HG02678 (cell line): Measurements from ENCODE around the gene MT4.

Experiments used
- ATAC-seq: cut with Tn5 transposase; IDR thresholded peaks from one replicate; pipeline ENCODE4 v1.9.1; 2021; ENCODE audit warnings: mild to moderate bottlenecking, moderate library complexity; ENCODE audit not compliant: unreplicated experiment

Gene MT4

GRCh38 chr16:56564793-56565477 is at the start of gene MT4:
TSS of gene MT4 (plus strand) at chr16:56565073. CDS start at chr16:56565129, 56 bp downstream.
- no peak for ATAC-seq

DNA sequence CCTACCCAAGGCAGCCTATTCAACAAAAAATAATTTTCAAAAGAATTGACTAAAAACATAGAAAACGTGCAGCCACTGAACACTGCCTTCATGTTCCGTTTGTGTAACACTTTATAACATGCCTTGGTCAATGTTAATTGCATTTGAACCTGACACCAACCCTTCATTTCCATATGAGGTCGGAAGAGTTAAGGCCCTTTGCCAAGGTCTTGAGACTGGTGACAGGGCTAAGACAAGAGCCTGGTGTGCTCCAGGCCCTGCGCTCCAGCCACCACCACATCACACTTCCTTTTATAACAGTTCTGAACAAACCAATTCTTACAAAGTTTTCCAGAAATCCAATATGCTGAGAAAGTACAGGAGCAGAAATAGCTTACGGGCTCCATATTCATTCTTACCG is 49.2 kb upstream of the MT4 start:
- no peak for ATAC-seq

DNA sequence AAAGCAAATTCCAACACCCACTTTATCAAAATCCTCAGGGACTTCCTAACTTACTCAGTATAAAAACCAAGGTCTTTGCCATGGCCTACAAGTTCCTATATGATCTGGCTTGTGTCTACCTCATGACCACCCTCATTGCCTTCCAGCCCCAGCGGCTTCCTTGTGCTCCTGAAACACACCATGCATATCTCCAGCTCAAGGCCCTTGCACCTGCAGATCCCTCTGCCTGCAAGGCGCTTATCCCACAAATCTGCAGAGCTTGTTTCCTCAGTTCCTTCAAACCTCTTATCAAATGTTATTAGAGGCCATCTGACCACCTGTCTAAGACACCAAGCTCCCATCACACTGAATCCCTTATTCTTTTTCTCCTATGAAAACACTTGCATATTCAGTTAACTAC is 47.7 kb upstream of the MT4 start:
- no peak for ATAC-seq

GRCh38 chr16:56518425-56518824 is 46.4 kb upstream of the MT4 start:
- ATAC-seq, result no peak

GRCh38 chr16:56519459-56520250 is 45.2 kb upstream of the MT4 start, which contains the start of gene BBS2:
TSS of gene BBS2 (minus strand) at chr16:56520024. CDS start at chr16:56519862, 162 bp downstream.
- peak; percentile 86 for ATAC-seq

DNA sequence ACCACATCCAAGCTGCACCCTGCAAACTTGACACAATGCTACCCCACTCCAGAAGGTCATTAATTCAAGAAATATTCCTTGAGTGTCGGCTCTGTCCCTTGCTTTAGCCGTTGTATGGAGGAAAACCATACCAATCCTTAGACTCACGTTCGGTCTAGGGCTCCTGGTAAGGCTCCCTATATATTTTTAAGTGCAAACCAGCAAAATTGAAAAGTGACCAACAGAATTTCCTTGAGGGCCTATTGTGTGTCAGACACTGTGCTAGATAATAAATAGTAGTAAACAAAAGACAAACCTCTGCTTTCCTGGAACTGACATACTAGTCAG is 44.7 kb upstream of the MT4 start:
- ATAC-seq, result no peak

DNA sequence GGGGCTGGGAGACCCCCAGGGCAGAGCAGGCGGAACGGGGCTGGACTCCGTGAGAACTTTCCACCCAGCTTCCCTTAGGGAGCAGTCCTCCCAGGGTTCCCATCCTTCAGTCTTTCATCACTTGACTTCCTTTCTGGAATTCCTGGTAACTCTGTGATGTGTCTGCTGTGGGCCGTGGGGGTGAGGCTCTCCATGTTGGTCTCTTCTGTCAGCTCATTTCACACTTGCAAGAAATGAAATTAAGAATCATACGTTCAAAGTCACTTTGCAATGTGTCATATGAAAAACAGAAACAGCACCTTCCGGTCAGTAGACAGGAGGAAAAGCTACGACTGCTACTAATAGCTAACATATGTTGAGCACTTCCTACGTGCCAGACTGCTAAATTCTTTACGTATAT is 39.6 kb upstream of the MT4 start:
- no peak for ATAC-seq

GRCh38 chr16:56530872-56531271 is 34.0 kb upstream of the MT4 start:
- no peak for ATAC-seq

DNA sequence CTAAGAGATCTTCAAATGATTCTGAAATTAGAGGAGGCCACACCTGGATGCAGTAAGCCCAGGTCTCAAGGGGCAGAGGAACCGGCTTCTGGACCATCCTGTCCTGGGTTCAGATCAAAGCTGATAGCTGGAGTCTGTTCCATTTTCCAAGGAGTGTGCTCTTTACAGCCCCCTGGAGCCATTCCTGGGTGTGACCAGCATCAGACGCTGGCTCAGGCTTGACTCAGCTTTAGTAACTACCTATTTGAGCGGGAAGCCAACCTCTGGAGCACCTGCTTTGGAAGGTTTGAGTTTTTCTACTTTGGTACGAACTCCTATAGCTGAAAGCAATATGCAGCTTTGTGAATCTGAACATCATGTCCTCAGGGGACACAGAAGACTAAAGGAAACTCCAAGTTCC is 32.2 kb upstream of the MT4 start:
- no peak for ATAC-seq

DNA sequence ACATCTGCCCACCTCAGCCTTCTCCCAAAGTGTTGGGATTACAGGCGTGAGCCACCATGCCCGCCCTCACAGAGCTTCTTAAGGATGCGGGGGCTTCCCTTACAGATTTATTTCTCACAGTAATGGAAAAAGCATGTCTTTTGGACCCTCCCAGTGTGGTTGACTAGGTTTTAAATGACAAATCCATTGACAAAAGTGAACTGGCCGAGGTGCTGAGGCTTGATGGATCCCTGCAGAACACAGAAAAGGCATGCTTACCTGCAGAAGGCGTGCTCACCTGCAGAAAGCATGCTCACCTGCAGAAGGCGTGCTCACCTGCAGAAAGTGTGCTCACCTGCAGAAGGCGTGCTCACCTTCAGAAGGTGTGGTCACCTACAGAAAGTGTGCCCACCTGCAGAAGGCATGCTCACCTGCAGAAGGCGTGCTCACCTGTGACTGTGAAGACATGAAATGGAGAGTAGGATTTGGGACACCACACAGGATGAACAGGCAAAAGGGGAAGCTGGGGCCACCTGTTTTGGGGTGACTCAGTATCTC is 30.0 kb upstream of the MT4 start:
- no peak for ATAC-seq

DNA sequence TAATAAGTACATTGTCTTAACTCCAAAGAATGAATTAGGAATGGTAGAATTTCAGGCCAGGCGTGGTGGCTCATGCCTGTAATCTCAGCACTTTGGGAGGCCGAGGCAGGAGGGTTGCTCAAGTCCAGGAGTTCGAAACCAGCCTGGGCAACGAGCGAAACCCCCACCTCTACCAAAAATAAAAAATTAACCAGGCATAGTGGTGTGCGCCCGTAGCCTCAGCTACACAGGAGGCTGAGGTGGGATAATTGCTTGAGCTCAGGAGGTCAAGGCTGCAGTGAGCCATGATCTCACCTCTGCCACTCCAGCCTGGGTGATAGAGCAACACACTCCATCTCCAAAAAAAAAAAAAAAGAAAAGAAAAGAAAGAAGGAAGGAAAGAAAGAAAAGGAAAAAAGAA is 26.5 kb upstream of the MT4 start:
- ATAC-seq, result no peak

DNA sequence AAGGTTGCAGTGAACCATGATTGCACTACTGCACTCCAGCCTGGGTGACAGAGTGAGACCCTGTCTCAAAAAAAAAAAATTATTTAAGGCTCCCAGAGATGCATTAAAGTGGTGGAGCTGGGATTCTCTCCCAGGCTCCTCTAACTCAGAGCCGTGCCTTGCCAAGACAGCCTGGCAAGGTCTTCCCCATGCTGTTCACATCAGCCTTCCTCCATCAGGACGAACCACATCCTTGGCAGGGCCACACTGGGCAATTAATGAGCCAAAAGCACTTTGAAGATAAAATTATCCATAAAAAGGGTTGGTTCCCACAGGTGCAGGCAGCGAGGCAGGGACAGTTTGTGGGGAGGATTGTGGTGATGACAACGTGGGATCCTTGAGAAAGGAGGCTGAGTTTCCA is 25.2 kb upstream of the MT4 start:
- ATAC-seq, result no peak

GRCh38 chr16:56542039-56542438 is 22.8 kb upstream of the MT4 start:
- ATAC-seq, result no peak

GRCh38 chr16:56547120-56547948 is 17.5 kb upstream of the MT4 start:
- no peak for ATAC-seq

DNA sequence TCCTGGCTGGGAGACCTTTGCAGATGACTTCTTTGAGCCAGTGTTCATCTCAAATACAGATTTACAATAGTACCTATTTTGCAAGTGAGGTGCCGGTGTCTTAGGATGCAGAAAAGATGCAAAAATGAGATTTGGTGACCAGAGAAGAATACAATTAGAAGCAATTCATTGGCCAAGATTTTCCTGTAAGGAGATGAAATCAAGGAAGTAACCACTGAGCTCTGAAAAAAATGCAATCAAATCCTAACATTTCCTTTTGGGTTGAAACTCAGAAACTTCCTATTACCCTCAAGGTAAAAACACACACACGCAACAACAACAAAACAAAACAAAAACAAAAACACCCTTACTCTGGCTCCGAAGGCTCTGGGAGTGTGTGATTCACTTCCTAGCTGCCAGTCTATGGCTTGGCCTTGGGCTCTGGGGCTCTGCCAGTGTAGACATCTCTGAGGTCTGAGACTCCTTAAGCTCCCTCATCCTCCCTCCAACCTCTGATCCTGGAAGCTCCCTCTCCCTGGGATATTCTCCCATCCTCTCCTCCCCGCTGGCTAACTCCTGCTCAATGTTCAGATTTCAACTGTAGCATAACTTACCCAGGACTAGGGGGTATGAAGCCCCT is 16.8 kb upstream of the MT4 start:
- ATAC-seq, result no peak

- ATAC-seq, result no peak
Observed at GRCh38 chr16:56549161-56549560, 15.7 kb upstream of the MT4 start.

DNA sequence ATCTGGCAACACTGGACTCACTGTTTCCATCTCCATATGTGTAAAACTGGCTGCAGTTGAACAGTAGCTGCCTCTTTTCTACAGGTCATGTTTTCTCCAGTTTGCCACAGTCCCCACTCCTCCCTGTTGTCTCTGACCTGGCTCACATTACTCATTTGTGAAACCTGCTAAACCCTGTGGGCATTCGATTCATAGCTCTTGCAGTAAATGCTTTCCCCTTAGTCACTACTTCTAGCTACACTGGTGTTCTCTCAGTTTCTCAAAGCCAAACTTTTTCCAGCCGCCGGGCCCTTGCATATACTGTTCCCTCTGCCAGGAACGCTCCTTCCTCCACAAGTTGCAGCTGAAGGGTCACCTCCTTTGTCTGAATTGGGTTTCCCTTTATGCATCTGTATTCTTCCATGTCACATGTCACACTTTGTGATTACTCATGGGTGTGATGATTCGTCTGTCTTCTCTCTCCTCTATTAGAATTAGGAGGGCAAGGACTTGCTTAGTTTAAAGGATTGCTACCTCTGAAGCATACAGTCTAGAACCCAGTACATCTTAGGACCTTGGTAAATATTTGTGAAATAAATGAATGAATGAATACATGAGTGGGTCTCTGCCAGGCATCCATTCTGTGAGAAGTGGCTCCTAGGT is 15.0 kb upstream of the MT4 start:
- no peak for ATAC-seq

DNA sequence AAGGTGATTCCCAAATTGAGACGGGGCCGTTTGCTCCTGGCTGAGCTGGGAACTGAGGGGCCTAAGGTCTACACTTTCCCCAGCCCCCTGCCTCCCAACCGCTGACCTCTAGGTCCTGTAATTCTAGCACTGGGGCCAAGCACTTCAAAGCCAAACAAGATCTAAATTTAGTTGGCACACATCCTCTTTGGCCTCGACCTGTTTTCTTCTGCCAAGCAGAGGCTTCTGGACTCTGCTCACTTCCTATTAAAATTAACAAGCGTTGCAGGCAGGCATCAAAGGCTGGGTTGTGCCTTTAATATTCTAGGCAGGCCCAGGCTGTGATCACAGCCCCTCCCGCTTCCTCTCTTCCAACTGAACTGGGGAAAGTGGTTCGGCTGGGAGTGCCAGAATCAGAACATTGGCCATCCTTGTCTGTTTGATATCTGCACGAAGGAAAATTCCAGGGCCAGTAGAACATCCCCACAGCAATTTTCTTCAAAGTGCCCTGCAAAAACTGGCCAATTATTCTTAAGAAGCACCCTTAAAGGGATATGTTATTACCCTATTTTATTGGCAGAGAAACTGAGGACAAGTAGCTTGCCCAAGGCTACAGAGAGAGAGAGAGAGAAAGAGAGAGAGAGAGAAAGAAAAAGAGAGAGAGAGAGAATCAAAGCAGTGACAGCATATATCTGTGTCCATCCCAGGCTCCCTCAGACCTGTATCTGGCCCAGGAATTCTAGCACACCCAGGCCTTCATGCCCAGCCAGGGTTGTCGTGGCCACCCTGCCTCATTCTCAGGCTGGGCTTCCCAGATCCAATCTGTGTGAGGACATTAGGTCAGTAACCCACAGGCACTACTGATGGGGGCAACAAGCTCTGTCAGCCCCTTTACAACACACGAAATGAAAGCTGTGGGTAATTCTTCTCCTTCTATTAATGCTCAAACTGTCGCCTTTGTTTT is 12.8 kb upstream of the MT4 start:
- ATAC-seq, result no peak

DNA sequence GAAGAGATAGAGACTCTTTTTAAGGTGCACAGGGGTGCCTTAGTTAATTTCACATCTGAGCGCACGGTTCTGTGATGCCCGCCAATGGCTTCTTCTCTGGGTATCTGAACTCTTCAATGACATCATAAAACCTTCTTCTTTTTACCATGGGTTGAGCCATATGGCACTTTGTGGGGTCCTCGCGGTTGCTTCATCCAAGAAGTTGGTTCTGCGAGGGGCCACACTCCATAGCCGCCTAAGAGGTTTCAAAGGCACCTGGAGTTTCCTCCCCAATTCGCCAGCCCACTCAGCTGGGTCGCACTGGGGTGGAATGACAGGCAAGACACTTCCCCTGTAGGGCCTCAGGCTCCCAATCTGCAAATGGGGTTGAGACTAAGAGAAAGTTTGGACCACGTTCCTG is 10.4 kb upstream of the MT4 start:
- no peak for ATAC-seq
